HepG2 (cell line): ENCODE measurements around the gene PTPRD. TPM values are rescaled to one million over a fixed set of nuclear protein-coding genes. Genes with fewer than 3 reads are reported as not detected.

ENCODE experiments used
- ATAC-seq: fragments of 200-7000 bp; cut with Tn5 transposase; 3 replicates; pipeline ENCODE4 v1.9.1; 2020; ENCODE audit warnings: mild to moderate bottlenecking, moderate library complexity
- BruUV-seq: library from RNA; stranded (reverse); fragments of 400-500 nt; replicated peaks from 2 replicates; lab custom pipeline; 2021; lab: Mats Ljungman, UMichigan
- CTCF ChIA-PET: fragments of 300-600 bp; formaldehyde crosslinking; extraction: SDS; loops from one replicate; lab custom pipeline; 2021; ENCODE audit warnings: low total read pairs, inconsistent platforms, low intra/inter-chr PET ratio; lab: Yijun Ruan, JAX
- POLR2A ChIA-PET: fragments of 350-600 bp; sonication (Branson Sonifier 250); formaldehyde crosslinking; loops from one replicate; lab custom pipeline; 2020; ENCODE audit warnings: antibody characterized with exemption, inconsistent platforms; lab: Yijun Ruan, JAX
- DNase-seq: peaks from one replicate; pipeline ENCODE4 v3.0.0-alpha.2; 2015; ENCODE audit warnings: low spot score
- FAIRE-seq: peaks from 3 replicates; lab custom pipeline; 2011; peaks lifted over from hg19 to GRCh38; lab: Jason Lieb, UNC
- H2AFZ ChIP-seq: one replicate; pipeline ENCODE4 v1.6.1; 2011; ENCODE audit warnings: low read length, inconsistent platforms
- H3K27ac ChIP-seq: fragments of 300-600 bp; 3 replicates; pipeline ENCODE4 v1.8.0; 2011; ENCODE audit warnings: mixed run types, mild to moderate bottlenecking, mixed read lengths, low read length, inconsistent platforms; ENCODE audit not compliant: insufficient read depth; ENCODE audit errors: extremely low read length
- H3K27me3 ChIP-seq, 2 experiments: fragments of 200-600 bp in 1 of 2; 2 replicates in 1 of 2; 3 replicates in 1 of 2; pipeline versions ENCODE4 v1.6.0 to v1.8.0; 2011; ENCODE audit warnings: low read length in 2 of 2, mild to moderate bottlenecking in 2 of 2, moderate library complexity in 2 of 2, inconsistent platforms in 1 of 2; ENCODE audit not compliant: insufficient read depth in 2 of 2, control insufficient read depth in 1 of 2
- H3K36me3 ChIP-seq, 2 experiments: fragments of 200-600 bp in 1 of 2; replicated peaks in 1 of 2; 2 replicates in 1 of 2; 3 replicates in 1 of 2; pipeline versions ENCODE4 v1.5.1 to v1.8.0; 2011; ENCODE audit warnings: low read length in 2 of 2, inconsistent platforms in 1 of 2; ENCODE audit not compliant: insufficient read depth in 2 of 2, control insufficient read depth in 1 of 2
- H3K4me1 ChIP-seq: 2 replicates; pipeline ENCODE4 v1.5.1; 2012; ENCODE audit warnings: low read length, inconsistent platforms; ENCODE audit not compliant: insufficient read depth
- H3K4me2 ChIP-seq: 2 replicates; pipeline ENCODE4 v1.6.0; 2011; ENCODE audit warnings: low read depth, low read length, inconsistent platforms
- H3K4me3 ChIP-seq, 3 experiments: fragments of 200-600 bp in 1 of 3; sonication (generic), shearing (Covaris generic) in 1 of 3; replicated peaks in 1 of 3; 2 replicates each; pipeline ENCODE4 v1.5.1; 2011 to 2016; ENCODE audit warnings: low read length in 3 of 3, inconsistent platforms in 2 of 3, low read depth in 2 of 3, mild to moderate bottlenecking in 2 of 3, control low read depth in 1 of 3, mixed read lengths in 1 of 3; ENCODE audit not compliant: insufficient read depth in 1 of 3
- H3K79me2 ChIP-seq: one replicate; pipeline ENCODE4 v1.6.1; 2011; ENCODE audit warnings: low read length, inconsistent platforms; ENCODE audit not compliant: insufficient read depth
- H3K9ac ChIP-seq: 2 replicates; pipeline ENCODE4 v1.6.0; 2011; ENCODE audit warnings: mild to moderate bottlenecking, low read depth, low read length, inconsistent platforms; ENCODE audit not compliant: insufficient read depth
- H3K9me3 ChIP-seq: 2 replicates; pipeline ENCODE4 v1.5.1; 2012; ENCODE audit warnings: mild to moderate bottlenecking, low read length
- H4K20me1 ChIP-seq: 2 replicates; pipeline ENCODE4 v1.6.0; 2011; ENCODE audit warnings: inconsistent platforms, mild to moderate bottlenecking, low read length, moderate library complexity; ENCODE audit not compliant: insufficient read depth
- ATF7 ChIP-seq, 2 experiments: fragments of 450-650 bp in 1 of 2; sonication (generic) in 1 of 2; formaldehyde crosslinking in 1 of 2; IDR thresholded peaks; 2 replicates each; pipeline versions ENCODE4 v1.4.0 to v1.6.1; 2016 to 2020; ENCODE audit warnings: antibody characterized with exemption in 1 of 2, mild to moderate bottlenecking in 1 of 2, missing genetic modification reagents in 1 of 2
- FOXO4 ChIP-seq: sonication (generic); formaldehyde crosslinking; conservative IDR thresholded peaks from 2 replicates; pipeline ENCODE4 v1.8.1; 2023; ENCODE audit warnings: missing genetic modification reagents
- HNF1A ChIP-seq, 2 experiments: sonication (generic) in 1 of 2; formaldehyde crosslinking in 1 of 2; IDR thresholded peaks; 2 replicates each; pipeline versions ENCODE4 v1.4.0 to v1.6.1; 2016 to 2020; ENCODE audit warnings: borderline replicate concordance in 1 of 2, low read depth in 1 of 2, mild to moderate bottlenecking in 1 of 2, missing genetic modification reagents in 1 of 2
- HNF4G ChIP-seq, 2 experiments: sonication (generic) in 1 of 2; formaldehyde crosslinking in 1 of 2; IDR thresholded peaks; 2 replicates each; pipeline versions ENCODE4 v1.4.0 to v1.6.1; 2011 to 2020; ENCODE audit warnings: borderline replicate concordance in 2 of 2, low read depth in 2 of 2, mild to moderate bottlenecking in 2 of 2, low read length in 1 of 2, missing genetic modification reagents in 1 of 2, moderate library complexity in 1 of 2
- ISL2 ChIP-seq: sonication (generic); formaldehyde crosslinking; IDR thresholded peaks from 2 replicates; pipeline ENCODE4 v1.5.0; 2020; ENCODE audit warnings: missing genetic modification reagents
- PHF21A ChIP-seq: sonication (generic); formaldehyde crosslinking; IDR thresholded peaks from 2 replicates; pipeline ENCODE4 v1.5.0; 2020; ENCODE audit warnings: mild to moderate bottlenecking, missing genetic modification reagents
- STAT6 ChIP-seq: sonication (generic); formaldehyde crosslinking; IDR thresholded peaks from 2 replicates; pipeline ENCODE4 v1.4.0; 2020; ENCODE audit warnings: missing genetic modification reagents, mild to moderate bottlenecking, borderline replicate concordance
- WIZ ChIP-seq: sonication (generic); formaldehyde crosslinking; IDR thresholded peaks from 2 replicates; pipeline ENCODE4 v1.5.1; 2020; ENCODE audit warnings: mild to moderate bottlenecking, missing genetic modification reagents
- ZBTB20 ChIP-seq: sonication (generic); formaldehyde crosslinking; IDR thresholded peaks from 2 replicates; pipeline ENCODE4 v1.8.1; 2023; ENCODE audit warnings: missing genetic modification reagents, low read depth, mild to moderate bottlenecking, borderline replicate concordance
- ZBTB7B ChIP-seq: sonication (generic); formaldehyde crosslinking; IDR thresholded peaks from 2 replicates; pipeline ENCODE4 v1.4.0; 2020; ENCODE audit warnings: missing genetic modification reagents
- ZC3H13 ChIP-seq: sonication (generic); formaldehyde crosslinking; IDR thresholded peaks from 2 replicates; pipeline ENCODE4 v1.8.1; 2023; ENCODE audit warnings: mild to moderate bottlenecking, missing genetic modification reagents, moderate library complexity
- ZFY ChIP-seq: sonication (generic); formaldehyde crosslinking; IDR thresholded peaks from 2 replicates; pipeline ENCODE4 v1.4.0; 2020; ENCODE audit warnings: missing genetic modification reagents
- ZNF253 ChIP-seq: sonication (generic); formaldehyde crosslinking; IDR thresholded peaks from 2 replicates; pipeline ENCODE4 v1.8.0; 2022; ENCODE audit warnings: mild to moderate bottlenecking, missing genetic modification reagents, borderline replicate concordance
- ZNF367 ChIP-seq: sonication (generic); formaldehyde crosslinking; IDR thresholded peaks from 2 replicates; pipeline ENCODE4 v1.4.0; 2020; ENCODE audit warnings: missing genetic modification reagents, borderline replicate concordance
- ZNF564 ChIP-seq: sonication (generic); formaldehyde crosslinking; IDR thresholded peaks from 2 replicates; pipeline ENCODE4 v1.8.1; 2023; ENCODE audit warnings: mild to moderate bottlenecking, missing genetic modification reagents
- ZNF619 ChIP-seq: sonication (generic); formaldehyde crosslinking; IDR thresholded peaks from 2 replicates; pipeline ENCODE4 v1.4.0; 2020; ENCODE audit warnings: mild to moderate bottlenecking, missing genetic modification reagents
- ZSCAN25 ChIP-seq: sonication (generic); formaldehyde crosslinking; IDR thresholded peaks from 2 replicates; pipeline ENCODE4 v1.8.0; 2022; ENCODE audit warnings: mild to moderate bottlenecking, missing genetic modification reagents
- WGBS: methylation state at CpG from one replicate; pipeline ENCODE4 v1.1.6; 2017; ENCODE audit warnings: low lambda C conversion rate; 5-methylcytosine and 5-hydroxymethylcytosine counted together
- in situ Hi-C: cut with HindIII; loops from 2 replicates; pipeline ENCODE4 v1.10.0; 2017; ENCODE audit warnings: low pct_unique_long_range_greater_than_20kb; ENCODE audit not compliant: extremely low pct_ligation_motif_present
- intact Hi-C: fragments of 100-400 bp; cut with micrococcal nuclease; formaldehyde crosslinking; loops from one replicate; pipeline ENCODE4 v1.10.0; 2022; ENCODE audit not compliant: unreplicated experiment
- polyA plus RNA-seq, 8 experiments: library from polyadenylated mRNA; depleted of rRNA in 3 of 8; stranded (reverse) in 7 of 8; unstranded in 1 of 8; fragments of >200 nt; fragmentation: Illumina TruSeq in 4 of 8; extraction: Trizol in 4 of 8; gene quantifications; 2 replicates each; pipeline versions ENCODE4 v1.2.1 to v1.2.3, GENCODE V29; 2011 to 2016; ENCODE audit warnings: low read depth in 4 of 8, missing spikeins in 1 of 8, mixed read lengths in 1 of 8; ENCODE audit not compliant: insufficient read depth in 1 of 8
- total RNA-seq, 5 experiments: library from RNA; depleted of rRNA; stranded (reverse); fragments of >200 nt; fragmentation: Illumina TruSeq; extraction: Trizol; gene quantifications; 2 replicates each; pipeline ENCODE4 v1.2.3, GENCODE V29; 2016; ENCODE audit warnings: low read depth in 1 of 5

PTPRD gene
- total and polyA plus RNA-seq, 2 of the 13 experiments (the other 11 are each of a cell fraction or from before 2014, with no cell fraction given), result 0.05 TPM; not detected in 1

- in situ Hi-C loops (no loop called here), intact Hi-C loops (no loop called here)
- ChIA-PET POLR2A (no interaction called here), CTCF (no interaction called here)
- H2AFZ ChIP-seq, result no peak overlapping the region
- no peak for FAIRE-seq
- no peaks in the 10 kb centered on the region for H3K36me3 ChIP-seq
- DNase-seq, result no peak
- H3K27me3 ChIP-seq, result no peaks in the 10 kb centered on the region
- no peak overlapping the region for H3K9ac ChIP-seq
- no peaks in the 10 kb centered on the region for H4K20me1 ChIP-seq
- H3K4me2 ChIP-seq, result no peak overlapping the region
- WGBS, result 4% methylated on average over 1 of the region's 1 CpG
- H3K27ac ChIP-seq, result no peak overlapping the region
- H3K4me3 ChIP-seq, result no peak overlapping the region
- no TSS peak for BruUV-seq
- no peaks in the 10 kb centered on the region for H3K9me3 ChIP-seq
- no peak for ATAC-seq
- no peaks in the 10 kb centered on the region for H3K4me1 ChIP-seq
- H3K79me2 ChIP-seq, result no peaks in the 10 kb centered on the region
- no peak for TF ChIP-seq ZNF253 (CRISPR knock-in tag)
- TF ChIP-seq FOXO4, result no peak
- no peak for TF ChIP-seq ZSCAN25
- TF ChIP-seq HNF1A (IDR thresholded peaks at IDR 0.05; ENCODE audit: low read depth), result no peak
- no peak for TF ChIP-seq HNF1A (CRISPR knock-in tag; IDR thresholded peaks at IDR 0.05; ENCODE audit: borderline replicate concordance)
- TF ChIP-seq PHF21A (CRISPR knock-in tag), result no peak
- TF ChIP-seq ZBTB7B (CRISPR knock-in tag), result no peak
- no peak for TF ChIP-seq ATF7 (IDR thresholded peaks at IDR 0.05)
- no peak for TF ChIP-seq ATF7 (CRISPR knock-in tag; IDR thresholded peaks at IDR 0.05)
- no peak for TF ChIP-seq WIZ
- TF ChIP-seq ZNF367 (CRISPR knock-in tag), result no peak
- TF ChIP-seq STAT6 (CRISPR knock-in tag), result no peak
- no peak for TF ChIP-seq ZNF564 (CRISPR knock-in tag)
- TF ChIP-seq ZBTB20, result no peak
- TF ChIP-seq ZC3H13 (CRISPR knock-in tag), result no peak
- no peak for TF ChIP-seq ZFY (CRISPR knock-in tag)
- no peak for TF ChIP-seq ZNF619 (CRISPR knock-in tag)
- no peak for TF ChIP-seq HNF4G (IDR thresholded peaks at IDR 0.05; ENCODE audit: borderline replicate concordance, low read depth, low read length)
- TF ChIP-seq HNF4G (CRISPR knock-in tag; IDR thresholded peaks at IDR 0.05; ENCODE audit: borderline replicate concordance, low read depth), result no peak
- no peak for TF ChIP-seq ISL2 (CRISPR knock-in tag)
These were observed 517.6 kb downstream of the PTPRD start for GRCh38 chr9:10095208-10095607.
